H1 (cell line): ENCODE measurements around the gene INPP5K. TPM values are rescaled to one million over a fixed set of nuclear protein-coding genes. Genes with fewer than 3 reads are reported as not detected.
A peak's percentile ranks its signal among the peaks of the same experiment; 100 is the strongest.

Source experiments
- CHD2 ChIP-seq: IDR thresholded peaks from 2 replicates; pipeline ENCODE4 v1.6.1; 2012; ENCODE audit warnings: low read length, improper control_type of control experiment
- HDAC2 ChIP-seq, 2 experiments: fragments of 300-600 bp in 1 of 2; sonication (generic) in 1 of 2; IDR thresholded peaks; 2 replicates each; pipeline ENCODE4 v1.6.1; 2011 to 2012; ENCODE audit warnings: low read depth in 2 of 2, low read length in 2 of 2, mild to moderate bottlenecking in 2 of 2, moderate library complexity in 2 of 2, borderline replicate concordance in 1 of 2, inconsistent platforms in 1 of 2
- KDM5A ChIP-seq: fragments of 200-600 bp; IDR thresholded peaks from 2 replicates; pipeline ENCODE4 v1.7.1; 2012; ENCODE audit warnings: mild to moderate bottlenecking, low read length, inconsistent platforms, mixed read lengths
- PHF8 ChIP-seq: fragments of 200-600 bp; sonication (generic); conservative IDR thresholded peaks from 2 replicates; pipeline ENCODE4 v1.7.1; 2012; ENCODE audit warnings: low read depth, mild to moderate bottlenecking, inconsistent platforms, low read length, moderate library complexity
- RAD21 ChIP-seq, 2 experiments: IDR thresholded peaks in 1 of 2; conservative IDR thresholded peaks in 1 of 2; 2 replicates each; pipeline ENCODE4 v1.6.1; 2011; ENCODE audit warnings: low read depth in 2 of 2, low read length in 2 of 2, improper control_type of control experiment in 1 of 2, inconsistent platforms in 1 of 2, mild to moderate bottlenecking in 1 of 2, moderate library complexity in 1 of 2
- SAP30 ChIP-seq: fragments of 300-600 bp; sonication (generic); IDR thresholded peaks from 2 replicates; pipeline ENCODE4 v1.7.1; 2012; ENCODE audit warnings: low read length, moderate library complexity, mild to moderate bottlenecking, inconsistent platforms; ENCODE audit not compliant: insufficient read depth, insufficient replicate concordance
- SIX5 ChIP-seq: IDR thresholded peaks from 2 replicates; pipeline ENCODE4 v1.6.1; 2011; ENCODE audit warnings: mild to moderate bottlenecking, low read depth, low read length
- SUZ12 ChIP-seq: fragments of 200-600 bp; sonication (generic); IDR thresholded peaks from 2 replicates; pipeline ENCODE4 v1.6.1; 2012; ENCODE audit warnings: mild to moderate bottlenecking, inconsistent platforms, low read length, moderate library complexity, mixed read lengths
- polyA plus RNA-seq, 7 experiments: library from polyadenylated mRNA; depleted of rRNA in 3 of 7; stranded (reverse) in 5 of 7; unstranded in 2 of 7; fragments of >200 nt in 5 of 7; fragments of 200-250 nt in 2 of 7; gene quantifications; 1 replicate in 5 of 7; 2 replicates in 1 of 7; 4 replicates in 1 of 7; pipeline versions ENCODE4 v1.2.1 to v1.2.3, GENCODE V29; 2011 to 2013; ENCODE audit warnings: missing spikeins in 2 of 7, mixed read lengths in 2 of 7
- total RNA-seq: library from RNA; stranded (reverse); fragmentation: NEBNext Ultra II Directional; extraction: Animal tissue kit (Norgen Biotek cat#: 25700); gene quantifications from 2 replicates; pipeline ENCODE4 v1.2.1, GENCODE V29; 2021
- TF ChIP-seq, protein P1 (sequence below): IDR thresholded peaks from 2 replicates; pipeline ENCODE4 v1.6.1; 2012; ENCODE audit warnings: inconsistent platforms

Gene INPP5K
- total and polyA plus RNA-seq, 2 of the 8 experiments (the other 6 are each of a cell fraction or from before 2014, with no cell fraction given), result 21.0 to 24.1 TPM

DNA sequence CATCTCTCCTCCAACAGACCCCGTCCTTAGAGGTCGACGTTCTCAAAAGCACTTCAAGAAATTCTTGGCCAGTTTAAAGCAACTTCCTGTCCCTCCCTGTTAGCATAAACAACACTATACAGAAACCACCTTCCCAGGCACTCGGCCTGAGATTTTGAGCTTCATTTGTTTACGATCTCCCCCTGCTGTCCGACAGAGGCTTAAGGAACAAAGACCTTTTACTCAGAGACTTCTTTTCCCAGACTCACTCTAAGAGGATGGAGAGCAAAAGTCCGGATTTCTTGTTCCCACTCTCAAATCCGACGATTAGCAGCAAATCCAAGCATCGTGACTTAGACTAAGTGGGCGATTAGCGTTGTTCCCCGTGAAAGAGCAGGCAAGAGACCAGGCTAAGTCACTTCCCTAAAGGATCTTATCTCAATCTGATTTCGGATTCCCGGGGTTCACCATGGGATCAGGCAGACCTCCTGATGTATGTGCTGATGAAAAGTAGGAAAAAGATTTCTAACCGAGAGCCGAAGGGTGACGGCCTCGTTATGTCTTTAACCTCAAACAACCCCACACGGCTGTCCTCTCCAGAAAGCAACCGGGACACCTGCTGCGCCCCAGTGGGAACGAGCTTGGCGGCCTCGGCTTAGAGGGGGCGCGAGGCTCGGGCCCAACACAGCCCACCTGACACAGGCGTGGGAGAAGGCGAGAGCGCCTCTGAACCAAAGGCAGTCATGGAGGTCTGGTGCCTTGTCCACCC is 598 bp downstream of the INPP5K start (continued):
- TF ChIP-seq SIX5 (no peak), CHD2 (no peak), PHF8 (no peak), RAD21 (IDR thresholded peaks at IDR 0.05 in 1 of 2, conservative IDR thresholded peaks at IDR 0.05 in 1 of 2; ENCODE audit: low read depth in 2 of 2, low read length in 2 of 2) (peak; percentile 59 to 72), SAP30 (peak; percentile 18), HDAC2 (IDR thresholded peaks at IDR 0.05; ENCODE audit: borderline replicate concordance in 1 of 2, low read depth in 2 of 2, low read length in 2 of 2) (no peak), KDM5A (no peak), SUZ12 (no peak; the same call in 1 of the 2 replicates)
- TF ChIP-seq, protein P1, sequence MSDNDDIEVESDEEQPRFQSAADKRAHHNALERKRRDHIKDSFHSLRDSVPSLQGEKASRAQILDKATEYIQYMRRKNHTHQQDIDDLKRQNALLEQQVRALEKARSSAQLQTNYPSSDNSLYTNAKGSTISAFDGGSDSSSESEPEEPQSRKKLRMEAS, result no peak
